K562 (cell line): ENCODE results near the gene CSNK2A1. TPM values are rescaled to one million over a fixed set of nuclear protein-coding genes. Genes with fewer than 3 reads are reported as not detected.

Experiments
- ATAC-seq: fragments of 200-7000 bp; cut with Tn5 transposase; 3 replicates; pipeline ENCODE4 v1.9.1; 2020; ENCODE audit warnings: moderate library complexity
- BruUV-seq: library from RNA; stranded (reverse); fragments of 400-500 nt; replicated peaks from 2 replicates; lab custom pipeline; 2021; lab: Mats Ljungman, UMichigan
- CTCF ChIA-PET: fragments of 300-600 bp; formaldehyde crosslinking; extraction: SDS; loops from one replicate; lab custom pipeline; 2021; ENCODE audit warnings: low intra/inter-chr PET ratio; lab: Yijun Ruan, JAX
- POLR2A ChIA-PET: fragments of 300-600, 350-650 bp; sonication (Branson Sonifier 250); formaldehyde crosslinking; extraction: SDS; loops from one replicate; lab custom pipeline; 2021; ENCODE audit warnings: antibody characterized with exemption, inconsistent platforms; lab: Yijun Ruan, JAX
- DNase-seq, 4 experiments: peaks; one replicate each; pipeline versions ENCODE4 v3.0.0 to v3.0.0-alpha.2; 2011 to 2018; ENCODE audit warnings: low spot score in 3 of 4, mixed read lengths in 3 of 4; ENCODE audit errors: extremely low read depth in 1 of 4
- FAIRE-seq: peaks from 2 replicates; lab custom pipeline; 2011; peaks lifted over from hg19 to GRCh38; lab: Jason Lieb, UNC
- H2AFZ ChIP-seq: 2 replicates; pipeline ENCODE4 v1.6.0; 2011; ENCODE audit warnings: low read depth, low read length, control low read depth, inconsistent platforms
- H3K27ac ChIP-seq: fragments of 200-600 bp; 3 replicates; pipeline ENCODE4 v1.8.0; 2011; ENCODE audit warnings: low read depth, mild to moderate bottlenecking, control low read depth, inconsistent platforms, low read length, moderate library complexity, mixed read lengths; ENCODE audit errors: extremely low read depth
- H3K27me3 ChIP-seq, 2 experiments: fragments of 300-600 bp in 1 of 2; 2 replicates in 1 of 2; 3 replicates in 1 of 2; pipeline versions ENCODE4 v1.6.0 to v1.8.0; 2011; ENCODE audit warnings: inconsistent platforms in 2 of 2, low read length in 2 of 2, mild to moderate bottlenecking in 1 of 2, mixed read lengths in 1 of 2, moderate library complexity in 1 of 2; ENCODE audit not compliant: control insufficient read depth in 2 of 2, insufficient read depth in 2 of 2
- H3K36me3 ChIP-seq: fragments of 300-600 bp; 3 replicates; pipeline ENCODE4 v1.8.0; 2011; ENCODE audit warnings: mild to moderate bottlenecking, low read length, inconsistent platforms; ENCODE audit not compliant: control insufficient read depth, insufficient read depth
- H3K4me1 ChIP-seq, 2 experiments: fragments of 200-600 bp in 1 of 2; replicated peaks in 1 of 2; 2 replicates in 1 of 2; 3 replicates in 1 of 2; pipeline versions ENCODE4 v1.5.1 to v1.8.0; 2011; ENCODE audit warnings: inconsistent platforms in 2 of 2, low read length in 2 of 2, mild to moderate bottlenecking in 1 of 2, mixed read lengths in 1 of 2, moderate library complexity in 1 of 2; ENCODE audit not compliant: control insufficient read depth in 2 of 2, insufficient read depth in 2 of 2
- H3K4me2 ChIP-seq: 2 replicates; pipeline ENCODE4 v1.6.1; 2011; ENCODE audit warnings: low read length, control low read depth, inconsistent platforms, mixed read lengths; ENCODE audit not compliant: insufficient read depth
- H3K4me3 ChIP-seq: fragments of 200-600 bp; sonication (generic), shearing (Covaris generic); 2 replicates; pipeline ENCODE4 v1.5.1; 2016; ENCODE audit warnings: control low read depth, inconsistent platforms
- H3K79me2 ChIP-seq: fragments of 200-600 bp; 3 replicates; pipeline ENCODE4 v1.8.0; 2011; ENCODE audit warnings: low read length, inconsistent platforms; ENCODE audit not compliant: control insufficient read depth, insufficient read depth
- H3K9ac ChIP-seq, 2 experiments: 2 replicates each; pipeline versions ENCODE4 v1.6.0 to v1.6.1; 2011; ENCODE audit warnings: low read depth in 2 of 2, low read length in 2 of 2, control low read depth in 1 of 2, inconsistent platforms in 1 of 2, mild to moderate bottlenecking in 1 of 2, mixed read lengths in 1 of 2; ENCODE audit not compliant: insufficient read depth in 1 of 2
- H3K9me1 ChIP-seq: one replicate; pipeline ENCODE4 v1.6.0; 2011; ENCODE audit warnings: inconsistent platforms, mild to moderate bottlenecking, low read length, moderate library complexity; ENCODE audit not compliant: control insufficient read depth, insufficient read depth
- H3K9me3 ChIP-seq: replicated peaks from 2 replicates; pipeline ENCODE4 v1.5.1; 2011; ENCODE audit warnings: low read depth, low read length, inconsistent platforms; ENCODE audit not compliant: control insufficient read depth, insufficient read depth
- H4K20me1 ChIP-seq: replicated peaks from 2 replicates; pipeline ENCODE4 v1.6.1; 2011; ENCODE audit warnings: low read length, inconsistent platforms, mixed read lengths; ENCODE audit not compliant: control insufficient read depth, insufficient read depth
- BCL6 ChIP-seq: fragments of 250-450 bp; sonication (Bioruptor Pico); IDR thresholded peaks from 2 replicates; pipeline ENCODE4 v1.4.0; 2020
- CHD2 ChIP-seq: IDR thresholded peaks from 2 replicates; pipeline ENCODE4 v1.6.1; 2011; ENCODE audit warnings: low read depth, low read length
- MECOM ChIP-seq: fragments of 250-450 bp; sonication (Bioruptor Pico); IDR thresholded peaks from 2 replicates; pipeline ENCODE4 v1.8.0; 2022; ENCODE audit warnings: inconsistent platforms
- SUPT5H ChIP-seq: fragments of 450-650 bp; IDR thresholded peaks from 2 replicates; pipeline ENCODE4 v1.6.1; 2016
- TCF3 ChIP-seq: sonication (generic); formaldehyde crosslinking; IDR thresholded peaks from 2 replicates; pipeline ENCODE4 v1.4.0; 2020; ENCODE audit warnings: mild to moderate bottlenecking, missing genetic modification reagents
- ZKSCAN1 ChIP-seq: fragments of 150-350 bp; IDR thresholded peaks from 2 replicates; pipeline ENCODE4 v1.6.1; 2016; ENCODE audit warnings: low read depth, low read length
- ZNF644 ChIP-seq: fragments of 200-800 bp; sonication (Bioruptor generic); IDR thresholded peaks from 2 replicates; pipeline ENCODE4 v1.6.1; 2016; ENCODE audit warnings: low read depth, missing genetic modification characterization, missing compliant biosample characterization
- WGBS: fragments of 100-300 bp; shearing (Covaris generic); methylation state at CpG from one replicate; pipeline ENCODE4 v1.1.6; 2016; ENCODE audit warnings: low coverage, mixed read lengths; ENCODE audit not compliant: insufficient coverage; ENCODE audit errors: missing lambda C conversion rate; 5-methylcytosine and 5-hydroxymethylcytosine counted together
- in situ Hi-C: fragments of 300-500 bp; cut with MboI; formaldehyde crosslinking; loops from 4 replicates; pipeline ENCODE4 v1.15.0; 2018; ENCODE audit warnings: inconsistent platforms, mixed read lengths
- intact Hi-C: fragments of 100-400 bp; cut with micrococcal nuclease; formaldehyde crosslinking; loops from 2 replicates; pipeline ENCODE4 v1.14.2; 2022
- polyA plus RNA-seq, 8 experiments: library from polyadenylated mRNA; depleted of rRNA in 4 of 8; stranded (reverse) in 5 of 8; unstranded in 3 of 8; fragments of >200 nt; fragmentation: Nextera tagmentation in 2 of 8; fragmentation: Illumina TruSeq in 1 of 8; extraction: Ambion mirVana in 2 of 8; extraction: Trizol in 1 of 8; gene quantifications; 2 replicates each; pipeline versions ENCODE4 v1.2.1 to v1.2.3, GENCODE V29; 2011 to 2014; ENCODE audit warnings: inconsistent platforms in 1 of 8, missing spikeins in 1 of 8
- small RNA-seq: library from RNA; depleted of rRNA; stranded (forward); fragments of <200 nt; gene quantifications from one replicate; pipeline ENCODE3, GENCODE V24; 2014
- total RNA-seq, 7 experiments: library from RNA; depleted of rRNA in 6 of 7; stranded (reverse); fragments of >200 nt in 6 of 7; fragmentation: Illumina TruSeq in 2 of 7; extraction: Trizol in 2 of 7; gene quantifications; 2 replicates each; pipeline versions ENCODE4 v1.2.1 to v1.2.3, GENCODE V29; 2011 to 2021; ENCODE audit warnings: low replicate concordance in 1 of 7
- TF ChIP-seq, protein P1 (sequence below): sonication (generic); formaldehyde crosslinking; IDR thresholded peaks from 2 replicates; pipeline ENCODE4 v1.8.0; 2023; ENCODE audit warnings: mild to moderate bottlenecking, missing genetic modification reagents
- TF ChIP-seq, protein P2 (sequence below): sonication (generic); formaldehyde crosslinking; IDR thresholded peaks from 2 replicates; pipeline ENCODE4 v1.8.0; 2022; ENCODE audit warnings: missing genetic modification reagents, mild to moderate bottlenecking, borderline replicate concordance
- TF ChIP-seq, protein P3 (sequence below): fragments of 450-650 bp; IDR thresholded peaks from 2 replicates; pipeline ENCODE4 v1.6.1; 2017; ENCODE audit warnings: mild to moderate bottlenecking, moderate library complexity

Gene CSNK2A1
- total and polyA plus RNA-seq, 9 of the 15 experiments (the other 6 are each of a cell fraction or from before 2014, with no cell fraction given), result 71.0 to 251 (median 103) TPM

- ChIA-PET POLR2A (interaction anchor here (0.6 to 1.3 kb wide), 4 partner anchors 10 to 133 kb away, joined by 3 to 4 read pairs (median 4); no protein-coding TSS in a partner anchor), CTCF (interaction anchor here (0.6 kb wide), 1 partner anchor 52 kb away, joined by 4 read pairs; no protein-coding TSS in a partner anchor)
- intact Hi-C loops (no loop called here), in situ Hi-C loops (no loop called here)
- no peaks in the 10 kb centered on the region for H3K9me3 ChIP-seq
- H3K27me3 ChIP-seq, result no peaks in the 10 kb centered on the region
- FAIRE-seq (no peak), ATAC-seq (no peak), DNase-seq (no peak)
- peaks cover 0 to 15% of the 10 kb centered on the region in 2 experiments; a peak in 2 of 5 replicates for H3K4me1 ChIP-seq
- H3K4me2 ChIP-seq, result no peak overlapping the region
- no peak overlapping the region for H3K27ac ChIP-seq
- H3K4me3 ChIP-seq, result no peak overlapping the region
- BruUV-seq, result no TSS peak
- TF ChIP-seq, protein P1, sequence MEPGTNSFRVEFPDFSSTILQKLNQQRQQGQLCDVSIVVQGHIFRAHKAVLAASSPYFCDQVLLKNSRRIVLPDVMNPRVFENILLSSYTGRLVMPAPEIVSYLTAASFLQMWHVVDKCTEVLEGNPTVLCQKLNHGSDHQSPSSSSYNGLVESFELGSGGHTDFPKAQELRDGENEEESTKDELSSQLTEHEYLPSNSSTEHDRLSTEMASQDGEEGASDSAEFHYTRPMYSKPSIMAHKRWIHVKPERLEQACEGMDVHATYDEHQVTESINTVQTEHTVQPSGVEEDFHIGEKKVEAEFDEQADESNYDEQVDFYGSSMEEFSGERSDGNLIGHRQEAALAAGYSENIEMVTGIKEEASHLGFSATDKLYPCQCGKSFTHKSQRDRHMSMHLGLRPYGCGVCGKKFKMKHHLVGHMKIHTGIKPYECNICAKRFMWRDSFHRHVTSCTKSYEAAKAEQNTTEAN, result no peak
- TF ChIP-seq CHD2 (no peak), ZNF644 (tag) (no peak), BCL6 (CRISPR knock-in tag) (no peak), TCF3 (CRISPR knock-in tag) (no peak), MECOM (CRISPR knock-in tag) (no peak), SUPT5H (no peak), ZKSCAN1 (no peak)
- TF ChIP-seq, protein P2, sequence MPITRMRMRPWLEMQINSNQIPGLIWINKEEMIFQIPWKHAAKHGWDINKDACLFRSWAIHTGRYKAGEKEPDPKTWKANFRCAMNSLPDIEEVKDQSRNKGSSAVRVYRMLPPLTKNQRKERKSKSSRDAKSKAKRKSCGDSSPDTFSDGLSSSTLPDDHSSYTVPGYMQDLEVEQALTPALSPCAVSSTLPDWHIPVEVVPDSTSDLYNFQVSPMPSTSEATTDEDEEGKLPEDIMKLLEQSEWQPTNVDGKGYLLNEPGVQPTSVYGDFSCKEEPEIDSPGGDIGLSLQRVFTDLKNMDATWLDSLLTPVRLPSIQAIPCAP (CRISPR knock-in tag), result no peak
- TF ChIP-seq, protein P3, sequence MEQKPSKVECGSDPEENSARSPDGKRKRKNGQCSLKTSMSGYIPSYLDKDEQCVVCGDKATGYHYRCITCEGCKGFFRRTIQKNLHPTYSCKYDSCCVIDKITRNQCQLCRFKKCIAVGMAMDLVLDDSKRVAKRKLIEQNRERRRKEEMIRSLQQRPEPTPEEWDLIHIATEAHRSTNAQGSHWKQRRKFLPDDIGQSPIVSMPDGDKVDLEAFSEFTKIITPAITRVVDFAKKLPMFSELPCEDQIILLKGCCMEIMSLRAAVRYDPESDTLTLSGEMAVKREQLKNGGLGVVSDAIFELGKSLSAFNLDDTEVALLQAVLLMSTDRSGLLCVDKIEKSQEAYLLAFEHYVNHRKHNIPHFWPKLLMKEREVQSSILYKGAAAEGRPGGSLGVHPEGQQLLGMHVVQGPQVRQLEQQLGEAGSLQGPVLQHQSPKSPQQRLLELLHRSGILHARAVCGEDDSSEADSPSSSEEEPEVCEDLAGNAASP, result no peak
- no peaks in the 10 kb centered on the region for H3K79me2 ChIP-seq
- H3K9ac ChIP-seq, result no peak overlapping the region
- no peaks in the 10 kb centered on the region for H3K9me1 ChIP-seq
- no peak overlapping the region for H2AFZ ChIP-seq
- peaks cover 25% of the 10 kb centered on the region; the same call in 2 of the 3 replicates for H3K36me3 ChIP-seq
- WGBS, result 86% methylated on average over 2 of the region's 2 CpGs
- no peaks in the 10 kb centered on the region for H4K20me1 ChIP-seq
Measured at GRCh38 chr20:426566-426965, 117.0 kb downstream of the CSNK2A1 start.

Small RNA genes within 50 kb of the gene (small RNA-seq; reads per million reads assigned to genes)
- not detected for gene RF00019

Other genes starting within 250 kb of the CSNK2A1 start
Only the 7 nearest of the 10 such genes appear.
- gene NRSN2, start 196.7 kb downstream of the CSNK2A1 start, total RNA-seq (2014; rRNA removed), result 11.1 and 21.5 TPM in 2 replicates
- 6.7 and 7.5 TPM in 2 replicates for gene NRSN2, start 196.7 kb downstream of the CSNK2A1 start, total RNA-seq (2014; rRNA removed; fragmentation: Illumina TruSeq; extraction: Trizol)
- 7.8 and 9.6 TPM in 2 replicates for gene NRSN2, start 196.7 kb downstream of the CSNK2A1 start, total RNA-seq (2015; rRNA removed; fragmentation: Illumina TruSeq; extraction: Trizol)
- gene NRSN2, start 196.7 kb downstream of the CSNK2A1 start, total RNA-seq (2021), result 26.7 and 28.5 TPM in 2 replicates
- 13.1 and 37.5 TPM in 2 replicates for gene NRSN2, start 196.7 kb downstream of the CSNK2A1 start, polyA plus RNA-seq (2011; rRNA removed)
- 24.3 and 24.7 TPM in 2 replicates for gene NRSN2, start 196.7 kb downstream of the CSNK2A1 start, polyA plus RNA-seq (2014; fragmentation: Illumina TruSeq; extraction: Trizol)
- gene NRSN2, start 196.7 kb downstream of the CSNK2A1 start, polyA plus RNA-seq (2014; fragmentation: Nextera tagmentation; extraction: Ambion mirVana), result 1 to 10 TPM; 7.9 to 8.3 TPM
- 24.8 and 29.7 TPM in 2 replicates for gene NRSN2, start 196.7 kb downstream of the CSNK2A1 start, polyA plus RNA-seq (2014; rRNA removed)
- 113 and 114 TPM in 2 replicates for gene TRIB3, start 163.0 kb downstream of the CSNK2A1 start, total RNA-seq (2014; rRNA removed)
- gene TRIB3, start 163.0 kb downstream of the CSNK2A1 start, total RNA-seq (2014; rRNA removed; fragmentation: Illumina TruSeq; extraction: Trizol), result 43.5 and 47.4 TPM in 2 replicates
- 22.1 and 23.0 TPM in 2 replicates for gene TRIB3, start 163.0 kb downstream of the CSNK2A1 start, total RNA-seq (2015; rRNA removed; fragmentation: Illumina TruSeq; extraction: Trizol)
- 102 and 110 TPM in 2 replicates for gene TRIB3, start 163.0 kb downstream of the CSNK2A1 start, total RNA-seq (2021)
- gene TRIB3, start 163.0 kb downstream of the CSNK2A1 start, polyA plus RNA-seq (2011; rRNA removed), result 44.4 and 114 TPM in 2 replicates
- 55.3 and 78.6 TPM in 2 replicates for gene TRIB3, start 163.0 kb downstream of the CSNK2A1 start, polyA plus RNA-seq (2014; fragmentation: Illumina TruSeq; extraction: Trizol)
- 10 to 100 TPM; 12.1 to 14.9 TPM for gene TRIB3, start 163.0 kb downstream of the CSNK2A1 start, polyA plus RNA-seq (2014; fragmentation: Nextera tagmentation; extraction: Ambion mirVana)
- gene TRIB3, start 163.0 kb downstream of the CSNK2A1 start, polyA plus RNA-seq (2014; rRNA removed), result 78.8 and 80.6 TPM in 2 replicates
- gene RBCK1, start 135.5 kb downstream of the CSNK2A1 start, total RNA-seq (2014; rRNA removed), result 46.1 and 58.1 TPM in 2 replicates
- 18.4 and 22.1 TPM in 2 replicates for gene RBCK1, start 135.5 kb downstream of the CSNK2A1 start, total RNA-seq (2014; rRNA removed; fragmentation: Illumina TruSeq; extraction: Trizol)
- 18.0 and 19.3 TPM in 2 replicates for gene RBCK1, start 135.5 kb downstream of the CSNK2A1 start, total RNA-seq (2015; rRNA removed; fragmentation: Illumina TruSeq; extraction: Trizol)
- 51.7 and 54.2 TPM in 2 replicates for gene RBCK1, start 135.5 kb downstream of the CSNK2A1 start, total RNA-seq (2021)
- 37.6 and 58.2 TPM in 2 replicates for gene RBCK1, start 135.5 kb downstream of the CSNK2A1 start, polyA plus RNA-seq (2011; rRNA removed)
- gene RBCK1, start 135.5 kb downstream of the CSNK2A1 start, polyA plus RNA-seq (2014; fragmentation: Illumina TruSeq; extraction: Trizol), result 26.5 and 37.1 TPM in 2 replicates
- 1 to 10 TPM; 5.9 to 8.3 TPM for gene RBCK1, start 135.5 kb downstream of the CSNK2A1 start, polyA plus RNA-seq (2014; fragmentation: Nextera tagmentation; extraction: Ambion mirVana)
- 52.7 and 59.3 TPM in 2 replicates for gene RBCK1, start 135.5 kb downstream of the CSNK2A1 start, polyA plus RNA-seq (2014; rRNA removed)
- 15.1 and 20.0 TPM in 2 replicates for gene TBC1D20, start 81.3 kb downstream of the CSNK2A1 start, total RNA-seq (2014; rRNA removed)
- 11.9 and 14.2 TPM in 2 replicates for gene TBC1D20, start 81.3 kb downstream of the CSNK2A1 start, total RNA-seq (2014; rRNA removed; fragmentation: Illumina TruSeq; extraction: Trizol)
- 11.8 and 12.8 TPM in 2 replicates for gene TBC1D20, start 81.3 kb downstream of the CSNK2A1 start, total RNA-seq (2015; rRNA removed; fragmentation: Illumina TruSeq; extraction: Trizol)
- gene TBC1D20, start 81.3 kb downstream of the CSNK2A1 start, total RNA-seq (2021), result 17.8 and 20.6 TPM in 2 replicates
- 25.3 and 45.8 TPM in 2 replicates for gene TBC1D20, start 81.3 kb downstream of the CSNK2A1 start, polyA plus RNA-seq (2011; rRNA removed)
- gene TBC1D20, start 81.3 kb downstream of the CSNK2A1 start, polyA plus RNA-seq (2014; fragmentation: Illumina TruSeq; extraction: Trizol), result 20.4 and 23.7 TPM in 2 replicates
- 1 to 10 TPM; 7.0 to 9.5 TPM for gene TBC1D20, start 81.3 kb downstream of the CSNK2A1 start, polyA plus RNA-seq (2014; fragmentation: Nextera tagmentation; extraction: Ambion mirVana)
- gene TBC1D20, start 81.3 kb downstream of the CSNK2A1 start, polyA plus RNA-seq (2014; rRNA removed), result 20.1 and 21.1 TPM in 2 replicates
- 2.3 and 4.4 TPM in 2 replicates for gene TCF15, start 66.5 kb upstream of the CSNK2A1 start, total RNA-seq (2014; rRNA removed)
- gene TCF15, start 66.5 kb upstream of the CSNK2A1 start, total RNA-seq (2014; rRNA removed; fragmentation: Illumina TruSeq; extraction: Trizol), result 0.96 and 1.2 TPM in 2 replicates
- gene TCF15, start 66.5 kb upstream of the CSNK2A1 start, total RNA-seq (2015; rRNA removed; fragmentation: Illumina TruSeq; extraction: Trizol), result 1.2 and 2.0 TPM in 2 replicates
- gene TCF15, start 66.5 kb upstream of the CSNK2A1 start, total RNA-seq (2021), result 3.8 and 5.0 TPM in 2 replicates
- gene TCF15, start 66.5 kb upstream of the CSNK2A1 start, polyA plus RNA-seq (2011; rRNA removed), result 0.93 and 1.7 TPM in 2 replicates
- 0.62 and 0.98 TPM in 2 replicates for gene TCF15, start 66.5 kb upstream of the CSNK2A1 start, polyA plus RNA-seq (2014; fragmentation: Illumina TruSeq; extraction: Trizol)
- gene TCF15, start 66.5 kb upstream of the CSNK2A1 start, polyA plus RNA-seq (2014; fragmentation: Nextera tagmentation; extraction: Ambion mirVana), result under 1 TPM; 0.04 to 0.13 TPM
- gene TCF15, start 66.5 kb upstream of the CSNK2A1 start, polyA plus RNA-seq (2014; rRNA removed), result 4.2 and 4.5 TPM in 2 replicates
- 21.6 and 26.7 TPM in 2 replicates for gene SRXN1, start 109.4 kb upstream of the CSNK2A1 start, total RNA-seq (2014; rRNA removed)
- 29.1 TPM in 2 replicates for gene SRXN1, start 109.4 kb upstream of the CSNK2A1 start, total RNA-seq (2014; rRNA removed; fragmentation: Illumina TruSeq; extraction: Trizol)
- 20.2 and 20.6 TPM in 2 replicates for gene SRXN1, start 109.4 kb upstream of the CSNK2A1 start, total RNA-seq (2015; rRNA removed; fragmentation: Illumina TruSeq; extraction: Trizol)
- 23.2 and 27.9 TPM in 2 replicates for gene SRXN1, start 109.4 kb upstream of the CSNK2A1 start, total RNA-seq (2021)
- 35.4 and 36.4 TPM in 2 replicates for gene SRXN1, start 109.4 kb upstream of the CSNK2A1 start, polyA plus RNA-seq (2011; rRNA removed)
- gene SRXN1, start 109.4 kb upstream of the CSNK2A1 start, polyA plus RNA-seq (2014; fragmentation: Illumina TruSeq; extraction: Trizol), result 33.9 and 34.1 TPM in 2 replicates
- 1 to 10 TPM; 6.8 to 8.4 TPM for gene SRXN1, start 109.4 kb upstream of the CSNK2A1 start, polyA plus RNA-seq (2014; fragmentation: Nextera tagmentation; extraction: Ambion mirVana)
- 19.4 and 24.4 TPM in 2 replicates for gene SRXN1, start 109.4 kb upstream of the CSNK2A1 start, polyA plus RNA-seq (2014; rRNA removed)
- 0.04 and 0.05 TPM in 2 replicates for gene SCRT2, start 132.0 kb upstream of the CSNK2A1 start, total RNA-seq (2014; rRNA removed)
- 0.04 TPM in 1 of 2 replicates, not detected in the other for gene SCRT2, start 132.0 kb upstream of the CSNK2A1 start, total RNA-seq (2014; rRNA removed; fragmentation: Illumina TruSeq; extraction: Trizol)
- 0.07 and 0.19 TPM in 2 replicates for gene SCRT2, start 132.0 kb upstream of the CSNK2A1 start, total RNA-seq (2015; rRNA removed; fragmentation: Illumina TruSeq; extraction: Trizol)
- gene SCRT2, start 132.0 kb upstream of the CSNK2A1 start, total RNA-seq (2021), result 0.47 and 0.75 TPM in 2 replicates
- 0.12 and 0.13 TPM in 2 replicates for gene SCRT2, start 132.0 kb upstream of the CSNK2A1 start, polyA plus RNA-seq (2011; rRNA removed)
- 0.30 and 0.36 TPM in 2 replicates for gene SCRT2, start 132.0 kb upstream of the CSNK2A1 start, polyA plus RNA-seq (2014; fragmentation: Illumina TruSeq; extraction: Trizol)
- not detected for gene SCRT2, start 132.0 kb upstream of the CSNK2A1 start, polyA plus RNA-seq (2014; fragmentation: Nextera tagmentation; extraction: Ambion mirVana)
- gene SCRT2, start 132.0 kb upstream of the CSNK2A1 start, polyA plus RNA-seq (2014; rRNA removed), result 0.19 and 0.34 TPM in 2 replicates